Endothelial cell of umbilical vein (primary cell): ENCODE results near the gene ATP5PO. TPM values are rescaled to one million over a fixed set of nuclear protein-coding genes. Genes with fewer than 3 reads are reported as not detected.

ENCODE experiments used
- BruUV-seq: library from RNA; stranded (reverse); fragments of 400-500 nt; replicated peaks from 2 replicates; lab custom pipeline; 2021; lab: Mats Ljungman, UMichigan
- CTCF ChIA-PET: fragments of 300-600, 350-600 bp; sonication (Branson Sonifier 250); formaldehyde crosslinking; loops from one replicate; lab custom pipeline; 2021; ENCODE audit warnings: antibody characterized with exemption, inconsistent platforms; lab: Charles Lee
- POLR2A ChIA-PET: fragments of 300-600, 350-600 bp; sonication (Branson Sonifier 250); formaldehyde crosslinking; loops from one replicate; lab custom pipeline; 2021; ENCODE audit warnings: antibody characterized with exemption, inconsistent platforms; lab: Charles Lee
- DNase-seq: peaks from one replicate; pipeline ENCODE4 v3.0.0-alpha.2; 2011; ENCODE audit warnings: low read depth, low spot score
- FAIRE-seq: peaks from 2 replicates; lab custom pipeline; 2011; peaks lifted over from hg19 to GRCh38; lab: Jason Lieb, UNC
- H2AFZ ChIP-seq: 2 replicates; pipeline ENCODE4 v1.6.0; 2012; ENCODE audit warnings: low read depth, low read length, control low read depth, inconsistent platforms
- H3K27ac ChIP-seq: 2 replicates; pipeline ENCODE4 v1.5.1; 2011; ENCODE audit warnings: low read depth, mild to moderate bottlenecking, control low read depth, low read length, moderate library complexity; ENCODE audit not compliant: insufficient read depth
- H3K27me3 ChIP-seq, 2 experiments: 2 replicates each; pipeline versions ENCODE4 v1.6.0 to v1.6.1; 2011; ENCODE audit warnings: low read length in 2 of 2, mixed read lengths in 1 of 2; ENCODE audit not compliant: control insufficient read depth in 2 of 2, insufficient read depth in 2 of 2
- H3K36me3 ChIP-seq, 2 experiments: 2 replicates in 1 of 2; 3 replicates in 1 of 2; pipeline ENCODE4 v1.5.1; 2011; ENCODE audit warnings: low read length in 2 of 2, mild to moderate bottlenecking in 1 of 2, moderate library complexity in 1 of 2; ENCODE audit not compliant: control insufficient read depth in 2 of 2, insufficient read depth in 2 of 2; ENCODE audit errors: extremely low read depth in 1 of 2
- H3K4me1 ChIP-seq: 3 replicates; pipeline ENCODE4 v1.5.1; 2011; ENCODE audit warnings: mild to moderate bottlenecking, low read length; ENCODE audit not compliant: control insufficient read depth, insufficient read depth; ENCODE audit errors: extremely low read depth
- H3K4me2 ChIP-seq: 2 replicates; pipeline ENCODE4 v1.6.1; 2011; ENCODE audit warnings: low read length, control low read depth, mixed read lengths; ENCODE audit not compliant: insufficient read depth
- H3K4me3 ChIP-seq, 3 experiments: fragments of 200-600 bp in 1 of 3; sonication (generic), shearing (Covaris generic) in 1 of 3; replicated peaks in 1 of 3; 2 replicates each; pipeline ENCODE4 v1.5.1; 2011 to 2016; ENCODE audit warnings: control low read depth in 3 of 3, low read length in 3 of 3, mild to moderate bottlenecking in 2 of 3, inconsistent platforms in 1 of 3, low read depth in 1 of 3, moderate library complexity in 1 of 3; ENCODE audit not compliant: insufficient read depth in 1 of 3
- H3K79me2 ChIP-seq: 2 replicates; pipeline ENCODE4 v1.6.0; 2012; ENCODE audit warnings: low read length, inconsistent platforms; ENCODE audit not compliant: control insufficient read depth, insufficient read depth
- H3K9ac ChIP-seq: replicated peaks from 2 replicates; pipeline ENCODE3; 2011; ENCODE audit warnings: low read length, control low read depth; ENCODE audit not compliant: insufficient read depth; ENCODE audit errors: extremely low read depth
- H3K9me1 ChIP-seq: replicated peaks from 3 replicates; pipeline ENCODE4 v1.6.0; 2011; ENCODE audit warnings: mild to moderate bottlenecking, low read length; ENCODE audit not compliant: control insufficient read depth, insufficient read depth; ENCODE audit errors: extremely low read depth
- H3K9me3 ChIP-seq: replicated peaks from 2 replicates; pipeline ENCODE4 v1.5.1; 2012; ENCODE audit warnings: low read length, inconsistent platforms; ENCODE audit not compliant: control insufficient read depth, insufficient read depth
- H4K20me1 ChIP-seq: replicated peaks from 2 replicates; pipeline ENCODE3; 2011; ENCODE audit warnings: mild to moderate bottlenecking, low read length; ENCODE audit not compliant: control insufficient read depth, insufficient read depth; ENCODE audit errors: extremely low read depth
- GATA2 ChIP-seq: IDR thresholded peaks from 2 replicates; pipeline ENCODE4 v1.7.0; 2011; ENCODE audit warnings: low read depth, mild to moderate bottlenecking, moderate library complexity, mixed read lengths, low read length; ENCODE audit not compliant: insufficient read length, insufficient read depth
- JUN ChIP-seq: IDR thresholded peaks from 2 replicates; pipeline ENCODE4 v1.6.1; 2011; ENCODE audit warnings: borderline replicate concordance, low read depth; ENCODE audit not compliant: insufficient read length, insufficient read depth
- dilution Hi-C: fragments of 300-500 bp; cut with MboI; formaldehyde crosslinking; loops from one replicate; pipeline ENCODE4 v1.15.0; 2019; ENCODE audit warnings: low sequenced_read_pairs; ENCODE audit not compliant: extremely low pct_ligation_motif_present
- intact Hi-C: fragments of 100-400 bp; cut with micrococcal nuclease; formaldehyde crosslinking; loops from one replicate; pipeline ENCODE4 v1.10.0; 2022
- polyA plus RNA-seq, 4 experiments: library from polyadenylated mRNA; depleted of rRNA in 3 of 4; stranded (reverse) in 3 of 4; unstranded in 1 of 4; fragments of >200 nt; gene quantifications; 2 replicates each; pipeline versions ENCODE4 v1.2.1 to v1.2.3, GENCODE V29; 2011 to 2012; ENCODE audit warnings: missing spikeins in 1 of 4
- total RNA-seq: library from RNA; stranded (reverse); gene quantifications from 2 replicates; pipeline ENCODE4 v1.2.3, GENCODE V29; 2021
- TF ChIP-seq, protein P1 (sequence below), 2 donors: IDR thresholded peaks; 1 replicate in 1 of 2; 2 replicates in 1 of 2; pipeline ENCODE4 v1.5.1; 2011; ENCODE audit warnings: low read length in 2 of 2, mild to moderate bottlenecking in 2 of 2, moderate library complexity in 2 of 2, control low read depth in 1 of 2, inconsistent platforms in 1 of 2, low read depth in 1 of 2; ENCODE audit not compliant: insufficient read depth in 1 of 2; ENCODE audit errors: extremely low read depth in 1 of 2
- TF ChIP-seq, protein P2 (sequence below): IDR thresholded peaks from 2 replicates; pipeline ENCODE4 v1.6.1; 2011; ENCODE audit not compliant: insufficient read depth, insufficient read length

ATP5PO gene
- total and polyA plus RNA-seq, 2 donors (not counting 3 experiments of a cell fraction or from before 2014, with no cell fraction given), result 187 to 207 TPM

DNA sequence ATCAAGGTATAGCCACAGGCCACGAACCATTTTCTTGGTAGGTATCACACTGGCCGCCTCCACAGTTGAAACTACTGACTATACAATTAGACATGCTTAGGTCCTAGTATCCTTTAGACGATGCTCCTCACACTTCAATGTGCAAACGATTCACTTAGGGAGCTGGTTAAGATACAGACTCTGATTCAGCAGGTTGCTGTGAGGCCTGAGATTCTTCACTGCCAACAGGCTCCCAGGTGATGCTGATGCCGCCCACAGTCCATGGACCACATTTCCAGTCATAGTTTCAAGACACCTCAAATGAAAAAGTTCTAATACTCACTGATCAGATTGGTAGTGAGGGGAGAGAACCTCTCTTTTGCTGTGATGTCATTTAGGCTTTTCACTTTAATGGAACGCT lies 6.8 kb downstream of the ATP5PO start:
- no TSS peak for BruUV-seq
- intact Hi-C loops, result no loop called here

More for the DNA sequence above, 6.8 kb downstream of the ATP5PO start:
- Histone ChIP-seq H3K4me3 (no peak overlapping the region), H3K27me3 (no peaks in the 10 kb centered on the region), H3K9me1 (no peaks in the 10 kb centered on the region), H3K36me3 (peaks cover 30 to 35% of the 10 kb centered on the region in 2 experiments), H4K20me1 (no peaks in the 10 kb centered on the region), H3K9ac (no peak overlapping the region), H3K4me1 (no peaks in the 10 kb centered on the region), H3K9me3 (no peaks in the 10 kb centered on the region), H3K4me2 (no peak overlapping the region), H3K79me2 (peaks cover 8% of the 10 kb centered on the region), H3K27ac (no peak overlapping the region), H2AFZ (no peak overlapping the region)
- dilution Hi-C loops, result no loop called here
- DNase-seq (no peak), FAIRE-seq (no peak)
- TF ChIP-seq JUN (no peak), GATA2 (no peak)
- TF ChIP-seq, protein P1, sequence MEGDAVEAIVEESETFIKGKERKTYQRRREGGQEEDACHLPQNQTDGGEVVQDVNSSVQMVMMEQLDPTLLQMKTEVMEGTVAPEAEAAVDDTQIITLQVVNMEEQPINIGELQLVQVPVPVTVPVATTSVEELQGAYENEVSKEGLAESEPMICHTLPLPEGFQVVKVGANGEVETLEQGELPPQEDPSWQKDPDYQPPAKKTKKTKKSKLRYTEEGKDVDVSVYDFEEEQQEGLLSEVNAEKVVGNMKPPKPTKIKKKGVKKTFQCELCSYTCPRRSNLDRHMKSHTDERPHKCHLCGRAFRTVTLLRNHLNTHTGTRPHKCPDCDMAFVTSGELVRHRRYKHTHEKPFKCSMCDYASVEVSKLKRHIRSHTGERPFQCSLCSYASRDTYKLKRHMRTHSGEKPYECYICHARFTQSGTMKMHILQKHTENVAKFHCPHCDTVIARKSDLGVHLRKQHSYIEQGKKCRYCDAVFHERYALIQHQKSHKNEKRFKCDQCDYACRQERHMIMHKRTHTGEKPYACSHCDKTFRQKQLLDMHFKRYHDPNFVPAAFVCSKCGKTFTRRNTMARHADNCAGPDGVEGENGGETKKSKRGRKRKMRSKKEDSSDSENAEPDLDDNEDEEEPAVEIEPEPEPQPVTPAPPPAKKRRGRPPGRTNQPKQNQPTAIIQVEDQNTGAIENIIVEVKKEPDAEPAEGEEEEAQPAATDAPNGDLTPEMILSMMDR (IDR thresholded peaks at IDR 0.05; ENCODE audit: extremely low read depth in 1 of 2, insufficient read depth in 1 of 2, low read depth in 1 of 2, low read length in 2 of 2), result no peak
- TF ChIP-seq, protein P2, sequence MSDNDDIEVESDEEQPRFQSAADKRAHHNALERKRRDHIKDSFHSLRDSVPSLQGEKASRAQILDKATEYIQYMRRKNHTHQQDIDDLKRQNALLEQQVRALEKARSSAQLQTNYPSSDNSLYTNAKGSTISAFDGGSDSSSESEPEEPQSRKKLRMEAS, result no peak
- POLR2A ChIA-PET, result interaction anchor here (0.7 kb wide), 1 partner anchor 46 kb away, joined by 4 read pairs; no protein-coding TSS in a partner anchor
- CTCF ChIA-PET, result interaction anchor here (1.0 to 1.4 kb wide), 2 partner anchors 11 to 303 kb away, joined by 3 read pairs; no protein-coding TSS in a partner anchor
